Endothelial cell of umbilical vein (primary cell): ENCODE data around the gene KRTAP10-12. TPM values are rescaled to one million over a fixed set of nuclear protein-coding genes. Genes with fewer than 3 reads are reported as not detected.

Experiments used
- BruUV-seq: library from RNA; stranded (reverse); fragments of 400-500 nt; replicated peaks from 2 replicates; lab custom pipeline; 2021; lab: Mats Ljungman, UMichigan
- CTCF ChIA-PET: fragments of 300-600, 350-600 bp; sonication (Branson Sonifier 250); formaldehyde crosslinking; loops from one replicate; lab custom pipeline; 2021; ENCODE audit warnings: antibody characterized with exemption, inconsistent platforms; lab: Charles Lee
- POLR2A ChIA-PET: fragments of 300-600, 350-600 bp; sonication (Branson Sonifier 250); formaldehyde crosslinking; loops from one replicate; lab custom pipeline; 2021; ENCODE audit warnings: antibody characterized with exemption, inconsistent platforms; lab: Charles Lee
- DNase-seq: peaks from one replicate; pipeline ENCODE4 v3.0.0-alpha.2; 2011; ENCODE audit warnings: low read depth, low spot score
- FAIRE-seq: peaks from 2 replicates; lab custom pipeline; 2011; peaks lifted over from hg19 to GRCh38; lab: Jason Lieb, UNC
- H2AFZ ChIP-seq: 2 replicates; pipeline ENCODE4 v1.6.0; 2012; ENCODE audit warnings: low read depth, low read length, control low read depth, inconsistent platforms
- H3K27ac ChIP-seq: 2 replicates; pipeline ENCODE4 v1.5.1; 2011; ENCODE audit warnings: low read depth, mild to moderate bottlenecking, control low read depth, low read length, moderate library complexity; ENCODE audit not compliant: insufficient read depth
- H3K27me3 ChIP-seq, 2 experiments: 2 replicates each; pipeline versions ENCODE4 v1.6.0 to v1.6.1; 2011; ENCODE audit warnings: low read length in 2 of 2, mixed read lengths in 1 of 2; ENCODE audit not compliant: control insufficient read depth in 2 of 2, insufficient read depth in 2 of 2
- H3K36me3 ChIP-seq, 2 experiments: 2 replicates in 1 of 2; 3 replicates in 1 of 2; pipeline ENCODE4 v1.5.1; 2011; ENCODE audit warnings: low read length in 2 of 2, mild to moderate bottlenecking in 1 of 2, moderate library complexity in 1 of 2; ENCODE audit not compliant: control insufficient read depth in 2 of 2, insufficient read depth in 2 of 2; ENCODE audit errors: extremely low read depth in 1 of 2
- H3K4me1 ChIP-seq: 3 replicates; pipeline ENCODE4 v1.5.1; 2011; ENCODE audit warnings: mild to moderate bottlenecking, low read length; ENCODE audit not compliant: control insufficient read depth, insufficient read depth; ENCODE audit errors: extremely low read depth
- H3K4me2 ChIP-seq: 2 replicates; pipeline ENCODE4 v1.6.1; 2011; ENCODE audit warnings: low read length, control low read depth, mixed read lengths; ENCODE audit not compliant: insufficient read depth
- H3K4me3 ChIP-seq, 3 experiments: fragments of 200-600 bp in 1 of 3; sonication (generic), shearing (Covaris generic) in 1 of 3; replicated peaks in 1 of 3; 2 replicates each; pipeline ENCODE4 v1.5.1; 2011 to 2016; ENCODE audit warnings: control low read depth in 3 of 3, low read length in 3 of 3, mild to moderate bottlenecking in 2 of 3, inconsistent platforms in 1 of 3, low read depth in 1 of 3, moderate library complexity in 1 of 3; ENCODE audit not compliant: insufficient read depth in 1 of 3
- H3K79me2 ChIP-seq: 2 replicates; pipeline ENCODE4 v1.6.0; 2012; ENCODE audit warnings: low read length, inconsistent platforms; ENCODE audit not compliant: control insufficient read depth, insufficient read depth
- H3K9ac ChIP-seq: replicated peaks from 2 replicates; pipeline ENCODE3; 2011; ENCODE audit warnings: low read length, control low read depth; ENCODE audit not compliant: insufficient read depth; ENCODE audit errors: extremely low read depth
- H3K9me1 ChIP-seq: replicated peaks from 3 replicates; pipeline ENCODE4 v1.6.0; 2011; ENCODE audit warnings: mild to moderate bottlenecking, low read length; ENCODE audit not compliant: control insufficient read depth, insufficient read depth; ENCODE audit errors: extremely low read depth
- H3K9me3 ChIP-seq: replicated peaks from 2 replicates; pipeline ENCODE4 v1.5.1; 2012; ENCODE audit warnings: low read length, inconsistent platforms; ENCODE audit not compliant: control insufficient read depth, insufficient read depth
- H4K20me1 ChIP-seq: replicated peaks from 2 replicates; pipeline ENCODE3; 2011; ENCODE audit warnings: mild to moderate bottlenecking, low read length; ENCODE audit not compliant: control insufficient read depth, insufficient read depth; ENCODE audit errors: extremely low read depth
- EZH2 ChIP-seq: IDR thresholded peaks from 2 replicates; pipeline ENCODE4 v1.6.1; 2012; ENCODE audit warnings: borderline replicate concordance, low read depth, mild to moderate bottlenecking, moderate library complexity, low read length, inconsistent platforms; ENCODE audit not compliant: severe bottlenecking
- FOS ChIP-seq: IDR thresholded peaks from 2 replicates; pipeline ENCODE4 v1.6.1; 2011; ENCODE audit warnings: mild to moderate bottlenecking, low read length, moderate library complexity, borderline replicate concordance; ENCODE audit not compliant: insufficient read depth
- GATA2 ChIP-seq: IDR thresholded peaks from 2 replicates; pipeline ENCODE4 v1.7.0; 2011; ENCODE audit warnings: low read depth, mild to moderate bottlenecking, moderate library complexity, mixed read lengths, low read length; ENCODE audit not compliant: insufficient read length, insufficient read depth
- JUN ChIP-seq: IDR thresholded peaks from 2 replicates; pipeline ENCODE4 v1.6.1; 2011; ENCODE audit warnings: borderline replicate concordance, low read depth; ENCODE audit not compliant: insufficient read length, insufficient read depth
- MYC ChIP-seq: IDR thresholded peaks from one replicate; pipeline ENCODE4 v1.6.1; 2011; ENCODE audit warnings: mild to moderate bottlenecking, low read depth, low read length
- POLR2A ChIP-seq: IDR thresholded peaks from 2 replicates; pipeline ENCODE4 v1.6.1; 2012; ENCODE audit warnings: low read depth, mild to moderate bottlenecking, control low read depth, low read length
- POLR2AphosphoS5 ChIP-seq: IDR thresholded peaks from 2 replicates; pipeline ENCODE4 v1.6.1; 2012; ENCODE audit warnings: low read depth, mild to moderate bottlenecking, control low read depth, low read length, moderate library complexity; ENCODE audit not compliant: insufficient read depth
- dilution Hi-C: fragments of 300-500 bp; cut with MboI; formaldehyde crosslinking; loops from one replicate; pipeline ENCODE4 v1.15.0; 2019; ENCODE audit warnings: low sequenced_read_pairs; ENCODE audit not compliant: extremely low pct_ligation_motif_present
- intact Hi-C: fragments of 100-400 bp; cut with micrococcal nuclease; formaldehyde crosslinking; loops from one replicate; pipeline ENCODE4 v1.10.0; 2022
- polyA plus RNA-seq, 4 experiments: library from polyadenylated mRNA; depleted of rRNA in 3 of 4; stranded (reverse) in 3 of 4; unstranded in 1 of 4; fragments of >200 nt; gene quantifications; 2 replicates each; pipeline versions ENCODE4 v1.2.1 to v1.2.3, GENCODE V29; 2011 to 2012; ENCODE audit warnings: missing spikeins in 1 of 4
- total RNA-seq: library from RNA; stranded (reverse); gene quantifications from 2 replicates; pipeline ENCODE4 v1.2.3, GENCODE V29; 2021
- TF ChIP-seq, protein P1 (sequence below), 2 donors: IDR thresholded peaks; 1 replicate in 1 of 2; 2 replicates in 1 of 2; pipeline ENCODE4 v1.5.1; 2011; ENCODE audit warnings: low read length in 2 of 2, mild to moderate bottlenecking in 2 of 2, moderate library complexity in 2 of 2, control low read depth in 1 of 2, inconsistent platforms in 1 of 2, low read depth in 1 of 2; ENCODE audit not compliant: insufficient read depth in 1 of 2; ENCODE audit errors: extremely low read depth in 1 of 2
- TF ChIP-seq, protein P2 (sequence below): IDR thresholded peaks from 2 replicates; pipeline ENCODE4 v1.6.1; 2011; ENCODE audit not compliant: insufficient read depth, insufficient read length

The KRTAP10-12 gene
- total and polyA plus RNA-seq, 2 donors (not counting 3 experiments of a cell fraction or from before 2014, with no cell fraction given) = not detected

DNA sequence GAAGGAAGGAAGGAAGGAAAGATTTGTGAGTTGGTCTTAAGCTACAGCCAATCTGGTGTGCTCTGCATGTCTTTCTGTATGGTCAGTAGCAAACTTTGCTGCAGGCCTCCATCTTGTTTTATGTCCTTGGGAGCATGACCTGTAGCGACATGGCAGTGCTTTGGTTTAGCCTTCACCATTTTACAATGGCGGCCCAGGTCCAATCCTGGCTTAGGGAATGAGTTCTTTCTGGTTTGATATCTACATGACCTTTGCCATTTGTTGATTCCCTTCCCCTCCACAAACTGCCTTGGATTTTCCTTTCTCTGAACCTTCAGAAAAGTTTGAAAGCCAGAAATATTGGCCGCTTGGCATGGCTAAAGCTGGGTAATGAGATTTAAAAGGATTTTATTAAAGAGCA, 44.9 kb downstream of the KRTAP10-12 start:
- no peak overlapping the region for H2AFZ ChIP-seq
- H3K9ac ChIP-seq = no peak overlapping the region
- H3K9me3 ChIP-seq = no peaks in the 10 kb centered on the region
- DNase-seq = no peak
- intact Hi-C loops = no loop called here
- no TSS peak for BruUV-seq
- no peaks in the 10 kb centered on the region for H3K4me1 ChIP-seq
- H3K9me1 ChIP-seq = no peaks in the 10 kb centered on the region
- no peak for FAIRE-seq
- H3K79me2 ChIP-seq = no peaks in the 10 kb centered on the region
- H4K20me1 ChIP-seq = no peaks in the 10 kb centered on the region
- H3K27me3 ChIP-seq = peaks cover 13 to 17% of the 10 kb centered on the region in 2 experiments
- CTCF ChIA-PET = interaction anchor here (0.6 to 2.6 kb wide), 17 partner anchors 10 to 241 kb away, joined by 3 to 25 read pairs (median 4); no protein-coding TSS in a partner anchor
- TF ChIP-seq, protein P1, sequence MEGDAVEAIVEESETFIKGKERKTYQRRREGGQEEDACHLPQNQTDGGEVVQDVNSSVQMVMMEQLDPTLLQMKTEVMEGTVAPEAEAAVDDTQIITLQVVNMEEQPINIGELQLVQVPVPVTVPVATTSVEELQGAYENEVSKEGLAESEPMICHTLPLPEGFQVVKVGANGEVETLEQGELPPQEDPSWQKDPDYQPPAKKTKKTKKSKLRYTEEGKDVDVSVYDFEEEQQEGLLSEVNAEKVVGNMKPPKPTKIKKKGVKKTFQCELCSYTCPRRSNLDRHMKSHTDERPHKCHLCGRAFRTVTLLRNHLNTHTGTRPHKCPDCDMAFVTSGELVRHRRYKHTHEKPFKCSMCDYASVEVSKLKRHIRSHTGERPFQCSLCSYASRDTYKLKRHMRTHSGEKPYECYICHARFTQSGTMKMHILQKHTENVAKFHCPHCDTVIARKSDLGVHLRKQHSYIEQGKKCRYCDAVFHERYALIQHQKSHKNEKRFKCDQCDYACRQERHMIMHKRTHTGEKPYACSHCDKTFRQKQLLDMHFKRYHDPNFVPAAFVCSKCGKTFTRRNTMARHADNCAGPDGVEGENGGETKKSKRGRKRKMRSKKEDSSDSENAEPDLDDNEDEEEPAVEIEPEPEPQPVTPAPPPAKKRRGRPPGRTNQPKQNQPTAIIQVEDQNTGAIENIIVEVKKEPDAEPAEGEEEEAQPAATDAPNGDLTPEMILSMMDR (IDR thresholded peaks at IDR 0.05; ENCODE audit: extremely low read depth in 1 of 2, insufficient read depth in 1 of 2, low read depth in 1 of 2, low read length in 2 of 2) = no peak
- TF ChIP-seq GATA2 (no peak), POLR2AphosphoS5 (no peak), EZH2 (no peak), MYC (no peak), FOS (no peak), POLR2A (no peak), JUN (no peak)
- TF ChIP-seq, protein P2, sequence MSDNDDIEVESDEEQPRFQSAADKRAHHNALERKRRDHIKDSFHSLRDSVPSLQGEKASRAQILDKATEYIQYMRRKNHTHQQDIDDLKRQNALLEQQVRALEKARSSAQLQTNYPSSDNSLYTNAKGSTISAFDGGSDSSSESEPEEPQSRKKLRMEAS = no peak
- POLR2A ChIA-PET = no interaction called here
- no peak overlapping the region for H3K27ac ChIP-seq
- H3K4me2 ChIP-seq = no peak overlapping the region
- no peaks in the 10 kb centered on the region for H3K36me3 ChIP-seq
- dilution Hi-C loops = no loop called here
- no peak overlapping the region for H3K4me3 ChIP-seq
